SHP77 (cell line): ENCODE data around the gene APEX2.
"Not testable (repeated sequence)": the region's sequence is repeated elsewhere in the genome, so short reads cannot be mapped to it uniquely, and the experiment has no call there.

Experiments
- DNase-seq, 2 experiments: peaks; one replicate each; lab custom pipeline; 2025; lab: John Stamatoyannopoulos, UW

APEX2 gene

GRCh38 chrX:54999717-55000598 is at the start of gene APEX2:
Gene APEX2 (plus strand): TSS chrX:55000363. CDS start chrX:55000423, 60 bp downstream.
- DNase-seq = peak; percentile 99 to 100

- peak; percentile 78 to 86 for DNase-seq
Measured at GRCh38 chrX:54950730-54951375, 49.3 kb upstream of the APEX2 start.

- no peak for DNase-seq
Measured at GRCh38 chrX:54961750-54962149, 38.4 kb upstream of the APEX2 start.

- DNase-seq = no peak
Measured at GRCh38 chrX:54964766-54965497, 35.2 kb upstream of the APEX2 start.

- no peak for DNase-seq
Measured at GRCh38 chrX:54977387-54977786, 22.8 kb upstream of the APEX2 start.

GRCh38 chrX:54978448-54978847 is 21.7 kb upstream of the APEX2 start:
- DNase-seq = no peak

GRCh38 chrX:54979432-54979831 is 20.7 kb upstream of the APEX2 start:
- DNase-seq = no peak

GRCh38 chrX:54980334-54980733 is 19.8 kb upstream of the APEX2 start:
- DNase-seq = no peak

GRCh38 chrX:54983306-54983705 is 16.9 kb upstream of the APEX2 start:
- not testable (repeated sequence) for DNase-seq

GRCh38 chrX:54991706-54992105 is 8.5 kb upstream of the APEX2 start:
- DNase-seq = no peak

GRCh38 chrX:54992911-54993622 is 7.1 kb upstream of the APEX2 start:
- DNase-seq = no peak

- DNase-seq = no peak
Measured at GRCh38 chrX:54994099-54994498, 6.1 kb upstream of the APEX2 start, which contains the start of gene PFKFB1. Gene PFKFB1 (minus strand): TSS chrX:54994188. CDS start chrX:54994007, 181 bp downstream.

- no peak for DNase-seq
Measured at GRCh38 chrX:54994668-54995351, 5.4 kb upstream of the APEX2 start.

- DNase-seq = no peak
Measured at GRCh38 chrX:54995621-54996020, 4.5 kb upstream of the APEX2 start.

GRCh38 chrX:55004231-55004630 is 4.1 kb downstream of the APEX2 start:
- DNase-seq = no peak

GRCh38 chrX:55005256-55005655 is 5.1 kb downstream of the APEX2 start:
- DNase-seq = no peak

GRCh38 chrX:55006827-55007621 is 6.9 kb downstream of the APEX2 start:
- DNase-seq = no peak

- DNase-seq = no peak
Measured at GRCh38 chrX:55007656-55008055, 7.5 kb downstream of the APEX2 start.

- DNase-seq = no peak
Measured at GRCh38 chrX:55008571-55009358, 8.6 kb downstream of the APEX2 start.

- DNase-seq = peak in 1 of 2 experiments; percentile 12
Measured at GRCh38 chrX:55011294-55011693, 11.1 kb downstream of the APEX2 start.
